ENCODE data around the gene MEGF11. TPM values are rescaled to one million over a fixed set of nuclear protein-coding genes. Genes with fewer than 3 reads are reported as not detected.

Gene MEGF11
- total RNA-seq, 2 donors from 2014 or later: not detected

DNA sequence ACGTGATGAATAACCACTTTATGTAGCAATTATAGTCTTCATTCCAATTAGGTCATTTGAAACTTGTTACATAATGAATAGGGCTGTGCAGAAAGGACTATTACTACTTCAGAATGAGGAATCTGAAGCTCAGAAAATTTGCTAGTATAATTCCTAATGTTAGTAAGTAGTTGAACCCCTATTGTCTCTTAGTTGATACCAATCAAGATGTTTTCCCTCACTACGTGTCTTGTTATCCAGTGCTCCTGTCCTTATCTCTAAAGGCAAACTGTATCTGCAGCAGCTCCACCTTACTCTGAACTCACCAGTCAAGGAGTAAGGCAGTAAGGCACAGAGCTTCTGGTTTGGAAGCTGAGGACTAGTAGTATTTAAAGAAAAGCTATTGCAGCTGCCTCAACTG, 352.2 kb downstream of the MEGF11 start:
- H3K36me3 ChIP-seq: no peaks in the 10 kb centered on the region
- H3K4me1 ChIP-seq (replicated peaks): no peaks in the 10 kb centered on the region
- H3K27ac ChIP-seq: no peak overlapping the region
- intact Hi-C loops (cut with DNase I): no loop called here
- H3K27me3 ChIP-seq (replicated peaks; ENCODE audit: insufficient read depth): no peaks in the 10 kb centered on the region
- no peak overlapping the region for H3K4me3 ChIP-seq
- H3K9me3 ChIP-seq: no peaks in the 10 kb centered on the region
- TF ChIP-seq CTCF (IDR thresholded peaks at IDR 0.05) (no peak), POLR2A (IDR thresholded peaks at IDR 0.05) (no peak), POLR2AphosphoS5 (IDR thresholded peaks at IDR 0.05) (no peak)
- DNase-seq (ENCODE audit: low spot score): no peak
- 67% methylated on average over 2 of the region's 2 CpGs for WGBS

GRCh38 chr15:65900488-65900887, 353.1 kb downstream of the MEGF11 start:
- Histone ChIP-seq H3K4me1 (replicated peaks) (no peaks in the 10 kb centered on the region), H3K36me3 (no peaks in the 10 kb centered on the region), H3K27ac (no peak overlapping the region), H3K9me3 (no peaks in the 10 kb centered on the region), H3K27me3 (replicated peaks; ENCODE audit: insufficient read depth) (no peaks in the 10 kb centered on the region), H3K4me3 (no peak overlapping the region)
- intact Hi-C loops (cut with DNase I): no loop called here
- no peak for DNase-seq (ENCODE audit: low spot score)
- TF ChIP-seq POLR2AphosphoS5 (IDR thresholded peaks at IDR 0.05) (no peak), POLR2A (IDR thresholded peaks at IDR 0.05) (no peak), CTCF (IDR thresholded peaks at IDR 0.05) (no peak)
- WGBS: 90% methylated on average over 3 of the region's 3 CpGs

DNA sequence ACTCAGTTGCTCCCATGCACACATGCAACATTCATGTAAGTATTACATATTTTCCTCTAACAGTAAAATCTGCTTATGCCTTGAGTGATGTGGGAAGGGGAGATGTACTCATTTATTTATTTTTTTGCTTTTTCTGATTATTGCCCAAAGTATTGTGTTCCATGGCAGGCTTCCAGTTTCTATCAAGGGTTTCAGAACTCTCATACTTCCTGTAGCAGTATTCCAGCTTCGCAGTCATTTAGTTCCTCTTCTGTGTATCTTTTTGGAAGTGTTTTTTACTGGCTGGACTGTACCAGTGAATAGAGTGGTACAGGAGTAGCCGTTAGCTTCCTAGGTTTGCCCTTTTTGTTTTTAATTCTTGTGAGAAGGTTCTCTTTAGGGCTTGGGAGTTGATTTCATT, 357.3 kb downstream of the MEGF11 start:
- H3K9me3 ChIP-seq: no peaks in the 10 kb centered on the region
- intact Hi-C loops (cut with DNase I): no loop called here
- no peak for DNase-seq (ENCODE audit: low spot score)
- H3K4me3 ChIP-seq: no peak overlapping the region
- H3K36me3 ChIP-seq: no peaks in the 10 kb centered on the region
- TF ChIP-seq POLR2AphosphoS5 (IDR thresholded peaks at IDR 0.05) (no peak), CTCF (IDR thresholded peaks at IDR 0.05) (no peak)
- WGBS: 74% methylated on average over 2 of the region's 2 CpGs
- no peaks in the 10 kb centered on the region for H3K4me1 ChIP-seq (replicated peaks)
- H3K27me3 ChIP-seq (replicated peaks; ENCODE audit: insufficient read depth): no peaks in the 10 kb centered on the region
- H3K27ac ChIP-seq: no peak overlapping the region

GRCh38 chr15:65893060-65893459, 360.5 kb downstream of the MEGF11 start:
- no peak overlapping the region for H3K4me3 ChIP-seq
- no peaks in the 10 kb centered on the region for H3K36me3 ChIP-seq
- TF ChIP-seq POLR2AphosphoS5 (IDR thresholded peaks at IDR 0.05): no peak
- no peak overlapping the region for H3K27ac ChIP-seq
- WGBS: 88% methylated on average over 5 of the region's 5 CpGs
- no peaks in the 10 kb centered on the region for H3K9me3 ChIP-seq
- no peaks in the 10 kb centered on the region for H3K27me3 ChIP-seq (replicated peaks; ENCODE audit: insufficient read depth)
- intact Hi-C loops (cut with DNase I): no loop called here
- no peaks in the 10 kb centered on the region for H3K4me1 ChIP-seq (replicated peaks)
- no peak for DNase-seq (ENCODE audit: low spot score)

DNA sequence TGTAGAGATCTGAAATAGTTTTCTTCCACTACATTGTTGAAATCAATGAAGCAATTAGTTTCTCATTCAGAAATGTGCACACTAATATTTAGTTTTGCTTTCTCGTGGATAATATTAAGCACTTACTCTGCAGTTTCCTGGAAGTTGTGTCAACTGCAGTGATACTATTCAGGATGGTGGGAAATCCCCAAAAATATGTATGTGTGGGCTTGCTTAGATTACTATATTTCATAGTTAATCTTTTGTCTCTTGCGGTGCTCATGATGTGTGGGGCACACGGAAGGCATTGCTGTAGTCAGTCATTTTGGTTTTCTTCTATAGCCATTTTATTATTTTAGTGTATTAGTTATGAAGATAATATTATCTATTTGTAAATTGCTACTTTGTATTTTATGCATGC, 364.6 kb downstream of the MEGF11 start:
- H3K4me1 ChIP-seq (replicated peaks): no peaks in the 10 kb centered on the region
- intact Hi-C loops (cut with DNase I): no loop called here
- H3K9me3 ChIP-seq: no peaks in the 10 kb centered on the region
- TF ChIP-seq POLR2AphosphoS5 (IDR thresholded peaks at IDR 0.05) (no peak), CTCF (IDR thresholded peaks at IDR 0.05) (no peak)
- no peak overlapping the region for H3K27ac ChIP-seq
- DNase-seq (ENCODE audit: low spot score): no peak
- H3K36me3 ChIP-seq: no peaks in the 10 kb centered on the region
- no peaks in the 10 kb centered on the region for H3K27me3 ChIP-seq (replicated peaks; ENCODE audit: insufficient read depth)
- H3K4me3 ChIP-seq: no peak overlapping the region
- WGBS: 87% methylated on average over 3 of the region's 3 CpGs
